ENCODE data around the gene ADGRG7.
A peak's percentile ranks its signal among the peaks of the same experiment; 100 is the strongest.

Gene ADGRG7

GRCh38 chr3:100591411-100591810, 18.0 kb upstream of the ADGRG7 start:
- TF ChIP-seq, protein P1, sequence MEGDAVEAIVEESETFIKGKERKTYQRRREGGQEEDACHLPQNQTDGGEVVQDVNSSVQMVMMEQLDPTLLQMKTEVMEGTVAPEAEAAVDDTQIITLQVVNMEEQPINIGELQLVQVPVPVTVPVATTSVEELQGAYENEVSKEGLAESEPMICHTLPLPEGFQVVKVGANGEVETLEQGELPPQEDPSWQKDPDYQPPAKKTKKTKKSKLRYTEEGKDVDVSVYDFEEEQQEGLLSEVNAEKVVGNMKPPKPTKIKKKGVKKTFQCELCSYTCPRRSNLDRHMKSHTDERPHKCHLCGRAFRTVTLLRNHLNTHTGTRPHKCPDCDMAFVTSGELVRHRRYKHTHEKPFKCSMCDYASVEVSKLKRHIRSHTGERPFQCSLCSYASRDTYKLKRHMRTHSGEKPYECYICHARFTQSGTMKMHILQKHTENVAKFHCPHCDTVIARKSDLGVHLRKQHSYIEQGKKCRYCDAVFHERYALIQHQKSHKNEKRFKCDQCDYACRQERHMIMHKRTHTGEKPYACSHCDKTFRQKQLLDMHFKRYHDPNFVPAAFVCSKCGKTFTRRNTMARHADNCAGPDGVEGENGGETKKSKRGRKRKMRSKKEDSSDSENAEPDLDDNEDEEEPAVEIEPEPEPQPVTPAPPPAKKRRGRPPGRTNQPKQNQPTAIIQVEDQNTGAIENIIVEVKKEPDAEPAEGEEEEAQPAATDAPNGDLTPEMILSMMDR (IDR thresholded peaks at IDR 0.05; ENCODE audit: control insufficient read depth, insufficient read depth, low read depth, low read length, missing control alignments) = no peak
- no peak overlapping the region for H3K4me3 ChIP-seq (ENCODE audit: control insufficient read depth, low read depth, low read length)
- peak; percentile 11 for DNase-seq (ENCODE audit: low read depth)

- H3K4me3 ChIP-seq (ENCODE audit: control insufficient read depth, low read depth, low read length) = no peak overlapping the region
- no peak for DNase-seq (ENCODE audit: low read depth)
- TF ChIP-seq, protein P1 (IDR thresholded peaks at IDR 0.05; ENCODE audit: control insufficient read depth, insufficient read depth, low read depth, low read length, missing control alignments) = no peak
Observed at GRCh38 chr3:100600181-100601042, 9.0 kb upstream of the ADGRG7 start.

DNA sequence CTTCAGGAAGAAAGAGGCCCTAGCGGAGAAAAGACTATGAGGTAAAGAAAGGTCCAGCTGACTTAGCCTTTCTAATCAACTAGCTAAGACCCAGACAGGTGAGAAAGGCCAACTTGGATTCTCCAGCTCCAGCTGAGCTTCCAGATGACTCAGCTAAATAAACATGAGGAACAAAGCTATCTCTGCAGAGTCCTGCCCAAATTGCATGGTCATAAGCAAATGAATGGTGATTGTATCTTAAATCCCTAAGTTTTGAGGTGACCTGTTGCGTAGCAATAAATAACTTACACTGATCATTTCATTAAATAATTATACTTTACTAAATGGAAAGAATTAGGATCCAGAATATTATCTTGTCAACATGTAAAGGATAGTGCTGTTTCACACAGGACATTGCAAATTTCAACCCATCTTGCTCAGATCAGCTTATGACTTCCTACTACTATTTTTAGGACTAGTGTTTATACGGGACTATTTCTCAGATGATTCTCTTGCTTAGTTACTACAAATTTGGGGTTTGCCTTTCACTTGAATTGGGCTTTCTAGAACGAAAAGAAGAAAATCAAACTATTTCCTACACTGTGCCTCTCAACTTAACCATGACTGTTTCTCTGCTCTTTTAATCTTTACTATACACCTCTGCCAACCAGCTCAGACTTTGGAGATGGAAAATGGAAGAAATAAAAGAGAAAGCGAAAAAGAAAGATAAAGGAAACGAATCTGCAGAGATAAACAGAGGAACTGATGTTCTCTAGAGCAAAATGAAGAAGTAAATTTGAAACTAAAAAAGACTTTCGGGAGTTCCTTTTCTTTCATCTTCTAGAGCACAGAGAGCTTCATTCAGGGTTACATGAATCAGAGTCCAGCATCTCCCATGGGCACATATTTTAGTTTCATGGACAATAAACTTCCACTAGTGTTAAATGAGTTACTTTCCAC, 6.6 kb upstream of the ADGRG7 start:
- DNase-seq (ENCODE audit: low read depth) = no peak
- TF ChIP-seq, protein P1 (IDR thresholded peaks at IDR 0.05; ENCODE audit: control insufficient read depth, insufficient read depth, low read depth, low read length, missing control alignments) = no peak
- no peak overlapping the region for H3K4me3 ChIP-seq (ENCODE audit: control insufficient read depth, low read depth, low read length)

GRCh38 chr3:100603469-100603868, 5.9 kb upstream of the ADGRG7 start:
- TF ChIP-seq, protein P1 (IDR thresholded peaks at IDR 0.05; ENCODE audit: control insufficient read depth, insufficient read depth, low read depth, low read length, missing control alignments) = peak; percentile 67
- no peak overlapping the region for H3K4me3 ChIP-seq (ENCODE audit: control insufficient read depth, low read depth, low read length)
- no peak for DNase-seq (ENCODE audit: low read depth)

GRCh38 chr3:100605358-100605757, 4.0 kb upstream of the ADGRG7 start:
- H3K4me3 ChIP-seq (ENCODE audit: control insufficient read depth, low read depth, low read length) = no peak overlapping the region
- TF ChIP-seq, protein P1 (IDR thresholded peaks at IDR 0.05; ENCODE audit: control insufficient read depth, insufficient read depth, low read depth, low read length, missing control alignments) = no peak
- no peak for DNase-seq (ENCODE audit: low read depth)

DNA sequence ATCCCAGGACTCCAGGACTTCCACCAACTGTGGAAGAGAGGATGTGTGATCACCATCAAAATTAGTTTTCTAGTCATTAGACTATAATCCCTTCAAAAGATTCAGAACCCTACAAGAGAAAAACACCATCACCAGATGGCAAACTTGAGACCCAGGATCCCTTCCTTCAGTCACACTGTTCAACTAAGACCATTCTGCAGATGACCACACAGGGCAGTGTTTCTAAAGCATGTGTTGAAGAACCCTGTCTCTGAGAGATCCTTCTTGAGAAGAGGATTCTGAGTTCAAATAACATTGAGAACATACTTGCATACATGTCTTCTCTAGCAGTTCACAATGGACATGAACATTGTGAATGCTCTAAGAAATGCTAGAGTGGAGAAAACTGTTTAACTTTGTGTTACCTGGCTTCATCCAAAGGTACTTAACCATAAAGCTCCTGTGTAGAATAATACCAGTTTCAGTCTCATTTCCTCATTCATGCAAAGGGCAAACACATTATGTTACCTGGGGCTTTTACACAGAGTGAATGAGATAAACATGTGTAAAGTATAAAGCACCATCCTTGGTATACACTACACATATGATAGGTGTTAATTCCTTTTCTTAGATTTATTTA, 2.4 kb upstream of the ADGRG7 start:
- TF ChIP-seq, protein P1 (IDR thresholded peaks at IDR 0.05; ENCODE audit: control insufficient read depth, insufficient read depth, low read depth, low read length, missing control alignments) = peak; percentile 1
- no peak for DNase-seq (ENCODE audit: low read depth)
- no peak overlapping the region for H3K4me3 ChIP-seq (ENCODE audit: control insufficient read depth, low read depth, low read length)

All from AG09309 (cell line).